Measurements from ENCODE around the gene NUDT3.
A peak's percentile ranks its signal among the peaks of the same experiment; 100 is the strongest.

NUDT3 gene

DNA sequence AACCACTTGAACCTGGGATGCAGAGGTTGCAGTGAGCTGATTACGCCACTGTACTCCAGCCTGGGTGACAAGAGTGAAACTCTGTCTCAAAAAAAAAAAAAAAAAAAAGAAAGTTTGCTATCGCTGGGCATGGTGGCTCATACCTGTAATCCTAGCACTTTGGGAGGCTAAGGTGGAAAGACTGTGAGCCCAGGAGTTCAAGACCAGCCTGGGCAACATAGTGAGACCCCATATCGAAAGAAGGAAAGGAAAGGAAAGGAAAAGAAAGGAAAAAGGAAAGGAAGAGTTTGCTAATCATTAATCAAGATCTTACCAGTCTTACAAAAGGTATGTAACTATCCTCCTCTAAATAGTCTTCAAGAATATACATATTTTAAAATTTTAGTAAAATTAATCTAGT is 88.3 kb downstream of the NUDT3 start:
- H3K4me1 Mint-ChIP-seq, result peaks cover 22 to 45% of the 10 kb centered on the region in 2 donors
- no peak for ATAC-seq (replicated peaks)
- H3K36me3 Mint-ChIP-seq, result peaks cover 7 to 9% of the 10 kb centered on the region in 2 donors
- no peak overlapping the region for H3K4me3 Mint-ChIP-seq
- H3K9me3 Mint-ChIP-seq, result no peaks in the 10 kb centered on the region
- no peak overlapping the region for H3K27ac Mint-ChIP-seq
- no peaks in the 10 kb centered on the region for H3K27me3 Mint-ChIP-seq
- DNase-seq, result no peak

DNA sequence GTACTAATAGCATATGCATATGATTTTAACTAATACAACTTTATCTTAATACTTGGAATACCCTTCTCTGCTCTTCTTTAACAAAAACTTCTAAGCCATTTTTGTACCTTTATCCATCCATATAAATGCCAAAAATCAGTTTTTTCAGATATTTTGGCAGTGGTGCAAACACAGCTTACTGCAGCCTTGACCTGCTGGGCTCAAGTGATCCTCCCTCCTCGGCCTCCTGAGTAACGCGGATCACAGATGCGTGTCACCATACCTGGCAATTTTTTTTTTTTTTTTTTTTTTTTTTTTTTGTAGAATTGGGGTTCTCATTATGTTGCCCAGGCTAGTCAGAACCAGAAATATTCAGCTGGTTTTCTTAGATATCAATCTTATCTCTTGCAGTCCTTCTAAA is 89.5 kb downstream of the NUDT3 start:
- no peak for DNase-seq
- Mint-ChIP-seq H3K4me1 (peaks cover 18 to 45% of the 10 kb centered on the region in 2 donors), H3K36me3 (peaks cover 5 to 6% of the 10 kb centered on the region in 2 donors), H3K27me3 (no peaks in the 10 kb centered on the region), H3K4me3 (no peak overlapping the region), H3K9me3 (no peaks in the 10 kb centered on the region), H3K27ac (no peak overlapping the region)
- ATAC-seq (replicated peaks), result no peak

DNA sequence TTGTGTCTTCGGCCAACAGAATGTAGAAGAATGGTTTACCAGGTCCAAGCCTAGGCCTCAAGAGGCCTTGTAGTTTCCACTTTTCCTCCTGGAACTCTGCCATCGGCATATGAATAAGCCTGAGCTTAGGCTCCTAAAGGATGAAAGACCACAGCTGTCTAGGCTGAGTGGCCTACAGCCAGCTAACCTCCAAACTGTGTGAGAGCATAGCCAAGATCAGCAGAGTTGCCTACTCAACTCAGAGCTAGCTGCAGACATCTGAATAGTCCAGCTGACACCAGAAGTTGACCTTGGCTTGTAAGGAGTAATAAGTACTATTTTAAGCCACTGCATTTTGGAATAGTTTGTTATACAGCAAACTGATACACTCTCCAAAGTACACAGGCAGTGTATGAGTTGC is 91.1 kb downstream of the NUDT3 start:
- Mint-ChIP-seq H3K36me3 (peaks cover 5 to 9% of the 10 kb centered on the region in 2 donors), H3K27me3 (no peaks in the 10 kb centered on the region), H3K27ac (peak overlapping the region; percentile 21), H3K4me3 (no peak overlapping the region), H3K4me1 (peaks cover 22 to 55% of the 10 kb centered on the region in 2 donors), H3K9me3 (no peaks in the 10 kb centered on the region)
- ATAC-seq (replicated peaks) (no peak), DNase-seq (no peak)

DNA sequence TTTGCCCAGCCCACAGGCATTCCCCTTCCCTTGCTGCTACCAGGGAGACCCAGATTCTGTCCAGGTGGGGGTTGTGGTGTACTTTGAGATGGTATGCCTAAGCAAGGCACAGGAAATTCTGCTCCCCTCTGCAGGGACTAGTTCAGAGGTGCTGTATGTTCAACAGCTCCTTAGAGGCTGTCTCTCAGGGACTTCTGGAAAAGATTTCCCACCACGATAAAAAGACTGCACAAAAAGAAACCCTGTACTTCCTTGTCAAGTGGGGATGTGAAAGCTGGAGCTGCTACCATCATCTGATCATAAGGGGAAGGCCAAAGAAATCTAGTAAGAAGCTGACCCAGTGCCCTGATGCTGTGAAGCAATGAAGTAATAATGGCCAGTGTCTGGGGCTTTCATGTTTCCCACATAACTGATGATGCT is 92.1 kb downstream of the NUDT3 start:
- Mint-ChIP-seq H3K4me3 (peak overlapping the region; percentile 10 to 48), H3K4me1 (peaks cover 30 to 62% of the 10 kb centered on the region in 2 donors), H3K27me3 (no peaks in the 10 kb centered on the region), H3K27ac (peak overlapping the region; percentile 86), H3K9me3 (no peaks in the 10 kb centered on the region), H3K36me3 (peaks cover 5 to 9% of the 10 kb centered on the region in 2 donors)
- no peak for DNase-seq
- ATAC-seq (replicated peaks), result peak; percentile 66 to 79

DNA sequence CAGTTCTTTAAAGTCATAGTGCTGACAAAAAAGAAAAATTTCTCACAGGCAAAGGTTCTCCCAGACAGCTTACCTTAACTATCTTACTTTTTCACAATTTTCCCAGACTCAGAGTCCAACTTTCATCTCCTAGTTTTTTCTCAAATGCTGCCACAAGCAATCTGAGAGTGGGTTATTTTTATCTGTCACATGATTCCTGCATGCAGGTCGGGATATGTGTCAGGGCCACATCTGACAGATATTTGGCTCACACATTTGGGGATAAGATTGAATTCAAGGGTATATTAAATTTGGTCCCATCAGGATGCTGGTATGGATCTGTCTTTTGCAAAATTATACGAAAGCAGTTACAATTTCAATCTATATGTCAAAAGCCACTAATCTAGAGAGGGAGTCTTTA is 93.5 kb downstream of the NUDT3 start:
- Mint-ChIP-seq H3K9me3 (no peaks in the 10 kb centered on the region), H3K27ac (no peak overlapping the region), H3K27me3 (no peaks in the 10 kb centered on the region), H3K36me3 (peaks cover 8 to 17% of the 10 kb centered on the region in 2 donors), H3K4me1 (peaks cover 33 to 70% of the 10 kb centered on the region in 2 donors), H3K4me3 (no peak overlapping the region)
- DNase-seq, result no peak
- no peak for ATAC-seq (replicated peaks)

DNA sequence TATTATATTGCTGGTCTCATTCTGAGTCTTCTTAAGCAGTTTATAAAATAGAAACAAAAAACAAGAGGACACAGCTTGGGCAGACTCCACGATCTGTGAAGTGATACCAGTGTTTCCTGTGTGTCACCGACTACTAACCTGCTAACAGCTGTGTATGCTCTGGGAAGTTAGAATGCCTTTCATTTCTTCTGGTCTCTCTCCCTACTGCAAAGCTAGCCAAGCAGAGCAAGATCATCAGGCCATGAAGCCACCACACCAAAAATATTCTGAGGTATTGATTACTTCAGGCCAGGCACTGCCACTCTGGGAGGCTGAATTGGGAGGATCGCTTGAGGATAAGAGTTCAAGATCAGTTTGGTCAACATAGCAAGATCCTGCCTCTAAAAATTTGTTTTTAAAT is 96.7 kb downstream of the NUDT3 start:
- Mint-ChIP-seq H3K9me3 (no peaks in the 10 kb centered on the region), H3K27me3 (no peaks in the 10 kb centered on the region), H3K27ac (peak overlapping the region; percentile 93), H3K4me1 (peaks cover 28 to 73% of the 10 kb centered on the region in 2 donors), H3K36me3 (peaks cover 22 to 36% of the 10 kb centered on the region in 2 donors), H3K4me3 (peak overlapping the region; percentile 68 to 69)
- ATAC-seq (replicated peaks) (peak; percentile 94), DNase-seq (peak; percentile 42)

DNA sequence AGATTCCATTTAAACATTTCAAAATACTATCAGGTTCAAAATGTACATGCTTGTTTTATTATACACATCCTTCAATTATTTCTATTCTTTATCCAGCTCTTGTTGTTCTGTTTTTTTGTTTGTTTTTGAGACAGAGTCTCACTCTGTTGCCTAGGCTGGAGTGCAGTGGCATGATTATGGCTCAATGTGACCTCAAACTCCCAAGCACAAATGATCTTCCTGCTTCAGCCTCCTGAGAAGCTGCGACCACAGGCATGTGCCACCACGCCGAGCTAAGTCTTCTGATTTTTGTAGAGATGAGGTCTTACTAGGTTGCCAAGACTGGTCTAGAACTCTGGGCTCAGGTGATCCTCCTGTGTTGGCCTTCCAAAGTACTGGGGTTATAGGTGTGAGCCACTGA is 99.5 kb downstream of the NUDT3 start:
- H3K4me1 Mint-ChIP-seq, result peaks cover 27 to 68% of the 10 kb centered on the region in 2 donors
- H3K27ac Mint-ChIP-seq, result peak overlapping the region; percentile 22
- DNase-seq, result no peak

DNA sequence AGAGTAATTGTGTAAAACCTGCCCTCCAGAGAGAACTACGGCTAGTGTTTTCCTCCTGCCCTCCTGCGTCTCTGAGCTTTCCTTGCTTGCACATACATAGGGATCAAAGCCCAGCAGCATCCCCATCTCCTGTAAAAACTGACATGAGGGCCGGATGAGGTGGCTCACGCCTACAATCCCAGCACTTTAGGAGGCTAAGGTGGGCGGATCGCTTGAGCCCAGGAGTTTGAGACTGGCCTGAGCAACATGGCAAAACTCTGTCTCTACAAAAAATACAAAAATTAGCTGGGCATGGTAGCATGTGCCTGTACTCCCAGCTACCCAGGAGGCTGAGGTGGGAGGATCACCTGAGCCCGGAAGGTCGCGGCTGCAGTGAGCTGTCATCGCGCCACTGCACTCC is 103.3 kb downstream of the NUDT3 start:
- DNase-seq, result no peak
- H3K4me3 Mint-ChIP-seq, result no peak overlapping the region
- peaks cover 42 to 66% of the 10 kb centered on the region in 2 donors for H3K36me3 Mint-ChIP-seq
- no peaks in the 10 kb centered on the region for H3K9me3 Mint-ChIP-seq
- peaks cover 23 to 54% of the 10 kb centered on the region in 2 donors for H3K4me1 Mint-ChIP-seq
- no peaks in the 10 kb centered on the region for H3K27me3 Mint-ChIP-seq
- no peak for ATAC-seq (replicated peaks)
- H3K27ac Mint-ChIP-seq, result peak overlapping the region; percentile 67

More for the DNA sequence above, 99.5 kb downstream of the NUDT3 start:
- Mint-ChIP-seq H3K4me3 (no peak overlapping the region), H3K9me3 (no peaks in the 10 kb centered on the region), H3K27me3 (no peaks in the 10 kb centered on the region), H3K36me3 (peaks cover 32 to 49% of the 10 kb centered on the region in 2 donors)
- ATAC-seq (replicated peaks), result no peak

DNA sequence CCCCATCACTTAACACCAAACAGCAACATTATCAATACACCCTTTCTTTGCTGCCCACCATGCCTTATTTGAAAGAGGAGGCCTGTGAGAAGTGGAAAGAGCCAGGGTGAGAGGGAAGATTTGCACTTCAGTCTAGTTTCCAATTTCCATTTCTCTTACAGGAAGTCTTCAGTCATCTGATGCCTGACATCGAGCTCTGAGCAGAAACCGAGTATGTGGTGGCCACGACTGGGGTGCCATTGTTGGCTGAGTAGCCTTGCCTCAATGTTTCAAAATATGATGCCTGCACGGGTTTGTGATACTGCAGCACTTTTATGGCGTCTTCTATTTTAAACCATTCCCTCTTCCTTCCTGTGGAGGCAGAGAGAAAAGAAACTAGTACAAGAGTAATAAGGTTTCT is 103.9 kb downstream of the NUDT3 start:
- H3K36me3 Mint-ChIP-seq, result peaks cover 41 to 66% of the 10 kb centered on the region in 2 donors
- peak overlapping the region; percentile 67 for H3K27ac Mint-ChIP-seq
- no peaks in the 10 kb centered on the region for H3K27me3 Mint-ChIP-seq
- no peak overlapping the region for H3K4me3 Mint-ChIP-seq
- DNase-seq, result no peak
- ATAC-seq (replicated peaks), result peak in 1 of 2 donors; percentile 38
- H3K4me1 Mint-ChIP-seq, result peaks cover 23 to 53% of the 10 kb centered on the region in 2 donors
- H3K9me3 Mint-ChIP-seq, result no peaks in the 10 kb centered on the region

DNA sequence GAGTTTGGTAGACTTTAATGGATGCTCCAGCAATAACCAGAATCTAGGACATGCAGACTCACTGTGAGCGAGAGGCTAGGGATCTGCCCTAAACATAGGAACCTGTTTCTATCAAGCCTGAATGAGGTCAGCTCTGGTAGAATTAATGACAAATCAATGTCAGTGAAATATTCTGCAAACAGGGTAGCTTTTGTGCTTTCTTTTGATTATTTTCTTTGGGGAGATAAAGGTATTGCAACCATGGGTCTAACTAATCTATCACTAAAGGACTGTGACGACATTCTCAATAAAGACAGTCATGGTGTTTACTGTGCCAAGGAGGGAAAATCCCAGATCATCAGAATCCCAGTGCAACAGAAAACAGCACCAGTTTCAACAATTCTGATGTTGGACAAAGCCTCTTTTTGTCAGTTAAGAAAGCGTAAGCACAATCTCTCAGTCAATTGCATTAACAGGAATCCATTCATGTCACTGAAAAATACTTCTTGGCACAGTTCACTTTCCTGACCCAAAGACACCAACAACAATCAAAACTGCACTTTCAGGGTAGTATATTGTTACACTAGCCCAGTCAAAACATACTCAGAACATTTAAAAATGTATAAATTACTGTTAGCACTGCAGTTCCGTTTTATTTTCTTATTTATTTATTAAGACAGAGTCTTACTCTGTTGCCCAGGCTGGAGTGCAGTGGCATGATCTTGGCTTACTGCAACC is 106.9 kb downstream of the NUDT3 start:
- H3K9me3 Mint-ChIP-seq, result no peaks in the 10 kb centered on the region
- H3K27me3 Mint-ChIP-seq, result no peaks in the 10 kb centered on the region
- ATAC-seq (replicated peaks) (no peak), DNase-seq (no peak)
- peaks cover 21 to 58% of the 10 kb centered on the region in 2 donors for H3K4me1 Mint-ChIP-seq
- H3K36me3 Mint-ChIP-seq, result peaks cover 40 to 71% of the 10 kb centered on the region in 2 donors
- no peak overlapping the region for H3K4me3 Mint-ChIP-seq
- no peak overlapping the region for H3K27ac Mint-ChIP-seq

DNA sequence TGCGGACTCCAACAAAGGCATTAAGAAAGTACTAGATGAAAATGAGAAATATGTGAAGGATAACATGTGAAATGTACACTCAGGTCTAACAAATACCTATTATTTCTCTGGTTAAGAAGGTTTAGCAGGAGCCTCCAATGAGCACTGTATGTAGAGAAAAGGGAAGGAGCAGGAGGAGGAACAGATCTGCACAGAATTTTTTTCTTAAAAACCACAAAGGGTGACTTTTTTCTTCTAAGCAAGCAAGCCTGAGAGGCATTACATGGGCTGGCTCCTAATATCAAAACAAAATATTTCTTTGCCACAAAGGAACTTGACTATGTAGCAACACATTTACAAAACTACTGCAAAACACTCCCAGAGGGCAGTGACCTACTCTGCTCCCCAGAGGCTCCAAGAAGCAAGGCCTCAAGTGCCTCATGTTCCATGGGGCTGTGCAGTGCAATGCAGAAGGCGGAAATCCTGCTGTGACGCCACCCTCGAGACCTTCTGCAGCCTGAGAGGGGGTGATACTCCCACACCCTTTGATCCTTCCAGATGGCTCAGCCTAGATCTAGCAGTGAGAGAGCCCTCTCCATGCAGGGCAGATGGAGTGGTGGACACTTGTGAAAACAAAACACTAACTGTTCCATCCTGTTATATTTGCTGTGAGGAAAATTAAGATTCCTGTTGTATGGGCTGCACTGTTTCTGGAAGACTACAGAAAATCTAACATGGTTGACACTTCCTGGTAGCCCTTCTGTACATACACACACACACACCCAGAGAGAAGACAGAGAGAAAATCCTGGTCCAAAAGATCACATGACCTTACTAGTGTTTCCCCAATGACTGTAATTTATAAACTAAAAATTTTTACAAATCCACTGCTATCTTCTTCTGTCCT is 107.7 kb downstream of the NUDT3 start:
- Mint-ChIP-seq H3K36me3 (peaks cover 47 to 77% of the 10 kb centered on the region in 2 donors), H3K4me3 (peak overlapping the region; percentile 3 to 51), H3K27me3 (no peaks in the 10 kb centered on the region), H3K27ac (peak overlapping the region; percentile 84), H3K9me3 (no peaks in the 10 kb centered on the region), H3K4me1 (peaks cover 21 to 60% of the 10 kb centered on the region in 2 donors)
- DNase-seq, result no peak
- peak; percentile 94 to 95 for ATAC-seq (replicated peaks)

DNA sequence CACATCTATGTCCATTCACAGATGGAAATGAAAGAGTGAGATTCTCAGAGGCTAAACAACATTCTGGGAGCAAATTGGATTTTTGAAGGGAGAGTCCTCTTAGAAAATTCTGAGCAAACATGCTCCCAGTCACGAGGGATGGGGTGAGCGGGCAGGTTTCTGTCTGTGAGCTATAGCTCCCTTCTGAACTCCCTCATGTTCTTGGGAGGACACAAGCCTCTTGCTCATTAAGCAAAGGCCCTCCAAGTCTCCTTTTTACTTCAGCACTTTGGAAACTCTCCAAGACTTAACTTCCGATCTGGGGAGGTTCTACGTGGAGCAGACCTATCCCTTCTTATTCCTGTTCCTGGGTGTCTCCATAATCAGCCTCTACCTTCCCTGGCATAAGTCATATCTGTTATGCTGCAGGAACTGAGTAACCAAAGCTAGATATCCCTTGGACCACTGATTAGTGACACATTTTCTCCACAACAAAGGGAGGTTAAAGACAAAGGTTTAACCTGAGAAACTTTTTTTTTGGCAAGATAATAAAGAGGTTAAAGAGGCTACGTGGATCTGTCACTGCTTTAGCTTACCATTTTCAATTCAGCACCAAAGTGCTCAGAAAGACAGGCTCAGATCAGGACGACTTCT is 110.7 kb downstream of the NUDT3 start:
- ATAC-seq (replicated peaks) (no peak), DNase-seq (no peak)
- Mint-ChIP-seq H3K27ac (no peak overlapping the region), H3K36me3 (peaks cover 46 to 72% of the 10 kb centered on the region in 2 donors), H3K27me3 (no peaks in the 10 kb centered on the region), H3K4me3 (no peak overlapping the region), H3K4me1 (peaks cover 19 to 52% of the 10 kb centered on the region in 2 donors), H3K9me3 (no peaks in the 10 kb centered on the region)

DNA sequence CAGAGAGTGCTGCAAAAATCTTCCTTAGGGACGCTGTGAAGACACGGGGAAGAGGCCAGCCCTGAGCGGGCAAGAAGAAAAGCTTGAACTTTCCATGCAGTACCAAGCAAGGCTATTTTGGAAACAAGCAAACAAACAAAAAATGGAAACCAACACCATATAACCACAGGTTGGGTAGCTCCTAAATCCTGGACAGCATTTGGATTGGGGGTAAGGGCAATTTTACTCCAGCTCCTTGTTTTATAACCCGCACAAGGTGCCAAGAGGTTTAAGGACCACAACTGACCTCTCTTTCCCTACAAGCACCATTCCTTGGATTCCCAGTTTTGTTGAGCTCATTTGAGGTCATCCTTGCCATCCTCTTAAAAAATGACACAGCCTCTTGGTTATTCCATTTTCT is 112.3 kb downstream of the NUDT3 start:
- ATAC-seq (replicated peaks) (no peak), DNase-seq (no peak)
- H3K27ac Mint-ChIP-seq, result no peak overlapping the region
- H3K4me1 Mint-ChIP-seq, result peaks cover 22 to 54% of the 10 kb centered on the region in 2 donors
- no peak overlapping the region for H3K4me3 Mint-ChIP-seq
- no peaks in the 10 kb centered on the region for H3K27me3 Mint-ChIP-seq
- H3K9me3 Mint-ChIP-seq, result no peaks in the 10 kb centered on the region
- H3K36me3 Mint-ChIP-seq, result peaks cover 42 to 62% of the 10 kb centered on the region in 2 donors

DNA sequence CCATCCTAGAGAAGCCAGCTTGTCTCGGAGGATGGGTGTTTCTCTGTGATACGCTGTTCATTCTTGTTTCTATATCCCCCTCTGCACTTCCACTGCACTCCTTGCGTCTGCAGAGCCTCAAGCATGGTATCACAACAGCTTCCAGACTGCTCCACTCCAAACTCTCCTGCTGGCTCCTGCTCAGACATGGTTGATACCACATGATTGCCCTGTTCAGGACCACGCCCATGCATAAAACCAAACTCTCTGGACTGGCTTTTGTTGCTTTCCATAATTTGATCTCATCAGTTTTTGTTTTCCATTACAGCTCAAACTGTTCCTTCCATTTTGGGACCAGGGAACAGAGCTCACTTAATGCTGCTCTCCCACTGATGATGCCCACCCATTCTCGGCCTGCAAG is 113.6 kb downstream of the NUDT3 start:
- Mint-ChIP-seq H3K9me3 (no peaks in the 10 kb centered on the region), H3K27me3 (no peaks in the 10 kb centered on the region), H3K4me3 (no peak overlapping the region), H3K4me1 (peaks cover 25 to 54% of the 10 kb centered on the region in 2 donors), H3K36me3 (peaks cover 33 to 54% of the 10 kb centered on the region in 2 donors), H3K27ac (peak overlapping the region; percentile 81)
- no peak for ATAC-seq (replicated peaks)
- DNase-seq, result no peak

All from stimulated activated naive B cell treated with anti-CD40 and anti-IgM and Interleukin-4, amounts not matched to agents 10 μg/mL and 1 μg/mL and 100 μg/mL, for 72 hours (primary cell).